Measurements from ENCODE around the gene ZNF33A.

The ZNF33A gene

DNA sequence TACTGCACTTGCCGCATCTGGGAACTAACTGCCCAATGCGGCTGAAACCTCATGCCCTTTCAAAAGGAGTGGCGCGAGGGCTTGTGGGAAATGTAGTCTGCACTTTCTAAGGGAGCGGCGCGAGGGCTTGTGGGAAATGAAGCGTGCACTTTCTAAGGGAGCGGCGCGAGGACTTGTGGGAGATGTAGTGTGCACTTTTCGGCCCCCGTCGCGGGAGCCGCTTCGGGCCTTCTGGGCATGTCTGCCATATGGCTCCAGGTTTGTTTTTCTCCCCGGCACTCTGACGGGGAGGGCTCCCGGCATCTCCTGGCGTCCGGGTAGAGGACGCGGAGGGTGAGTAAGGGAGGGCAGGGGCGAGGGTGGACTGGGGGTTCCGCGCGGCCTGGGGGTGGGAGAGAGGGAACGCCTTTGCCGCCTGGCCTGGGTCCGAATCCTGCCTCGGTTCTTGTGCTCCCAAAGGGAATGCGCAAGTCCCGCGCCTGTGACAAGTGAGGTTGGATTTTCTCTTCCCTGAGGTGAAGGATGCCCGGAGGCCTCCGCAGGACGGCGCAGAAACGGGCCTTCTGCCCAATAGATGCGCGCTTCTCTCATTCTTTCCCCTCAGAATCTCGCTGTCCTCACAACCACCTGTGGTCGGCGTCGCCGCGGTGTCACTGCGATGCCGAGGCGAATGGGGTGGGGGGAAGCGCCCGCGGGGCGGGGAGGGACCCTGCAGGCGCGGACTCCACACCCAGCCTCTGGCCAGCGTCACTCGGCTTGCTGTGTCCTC is 83.9 kb downstream of the ZNF33A start, which contains the start of gene ZNF37A:
Gene ZNF37A, plus strand, starts transcription at position 180 of the 769 bp plus-strand sequence. CDS start 2,281 bp downstream, outside the sequence.
- peak within 1 kb of the TSS; percentile 94 for H3K4me3 Mint-ChIP-seq
- peaks cover 4% of the 10 kb centered on the region for H3K9me3 Mint-ChIP-seq
- H3K36me3 Mint-ChIP-seq, result peaks cover 32% of the 10 kb centered on the region
- peak within 1 kb of the TSS; percentile 90 for H3K27ac Mint-ChIP-seq
- peaks cover 36% of the 10 kb centered on the region for H3K4me1 Mint-ChIP-seq
- H3K27me3 Mint-ChIP-seq, result no peaks in the 10 kb centered on the region

DNA sequence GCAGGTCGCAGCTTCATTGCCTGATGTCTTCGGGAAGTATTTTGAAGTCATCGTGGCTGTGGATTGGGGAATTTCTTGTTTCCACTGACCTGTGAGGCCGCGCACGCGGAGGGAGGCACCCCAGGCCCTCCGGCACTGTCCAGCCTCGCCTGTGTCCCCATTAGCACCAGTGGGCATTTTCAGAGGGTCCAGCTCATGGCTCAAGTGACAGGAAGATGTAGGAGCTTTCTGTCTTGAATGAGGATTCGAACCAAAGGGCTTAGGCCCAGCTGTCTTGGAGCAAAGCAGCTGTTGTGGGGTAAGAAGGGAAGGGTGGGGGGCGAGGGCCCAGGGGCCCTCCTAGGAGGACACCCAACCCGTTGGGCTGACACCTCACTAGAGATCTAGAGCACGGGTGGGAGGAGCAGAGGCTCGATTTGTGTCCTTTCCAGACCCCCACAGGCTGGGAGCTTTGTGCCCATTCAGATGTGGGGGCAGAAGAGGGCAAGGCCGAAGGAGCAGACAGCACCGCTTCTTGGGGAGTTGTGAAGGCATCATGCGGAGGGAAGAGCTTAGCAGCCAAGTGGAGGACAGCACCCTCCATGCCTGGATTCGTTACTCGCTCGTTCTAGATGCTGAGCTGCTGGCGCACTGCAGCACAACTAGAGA is 84.6 kb downstream of the ZNF33A start:
- Mint-ChIP-seq H3K27ac (peak overlapping the region; percentile 90), H3K9me3 (peaks cover 11% of the 10 kb centered on the region), H3K27me3 (no peaks in the 10 kb centered on the region), H3K36me3 (peaks cover 38% of the 10 kb centered on the region), H3K4me3 (peak overlapping the region; percentile 94), H3K4me1 (peaks cover 36% of the 10 kb centered on the region)

DNA sequence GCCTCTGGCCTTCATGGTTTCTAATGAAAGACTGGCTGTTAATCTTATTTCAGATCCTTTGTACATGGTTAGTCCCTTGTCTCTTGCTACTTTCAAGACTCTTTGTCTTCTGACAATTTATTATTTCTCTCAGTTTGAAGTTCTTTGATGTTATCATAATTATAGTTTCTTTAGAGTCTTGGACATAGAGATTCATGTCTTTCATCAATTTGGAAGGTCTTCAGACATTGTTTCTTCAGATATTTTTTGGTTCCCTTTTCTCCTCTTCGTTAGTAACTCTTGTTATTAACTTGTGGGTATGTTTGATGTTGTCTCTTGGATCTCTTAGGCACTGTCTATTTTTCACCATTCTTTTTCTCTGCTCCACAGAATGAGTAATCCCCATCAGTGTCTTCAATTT is 92.4 kb downstream of the ZNF33A start:
- peaks cover 87% of the 10 kb centered on the region for H3K36me3 Mint-ChIP-seq
- peaks cover 7% of the 10 kb centered on the region for H3K4me1 Mint-ChIP-seq
- no peaks in the 10 kb centered on the region for H3K27me3 Mint-ChIP-seq
- no peak overlapping the region for H3K27ac Mint-ChIP-seq
- H3K4me3 Mint-ChIP-seq, result no peak overlapping the region
- H3K9me3 Mint-ChIP-seq, result peaks cover 42% of the 10 kb centered on the region

DNA sequence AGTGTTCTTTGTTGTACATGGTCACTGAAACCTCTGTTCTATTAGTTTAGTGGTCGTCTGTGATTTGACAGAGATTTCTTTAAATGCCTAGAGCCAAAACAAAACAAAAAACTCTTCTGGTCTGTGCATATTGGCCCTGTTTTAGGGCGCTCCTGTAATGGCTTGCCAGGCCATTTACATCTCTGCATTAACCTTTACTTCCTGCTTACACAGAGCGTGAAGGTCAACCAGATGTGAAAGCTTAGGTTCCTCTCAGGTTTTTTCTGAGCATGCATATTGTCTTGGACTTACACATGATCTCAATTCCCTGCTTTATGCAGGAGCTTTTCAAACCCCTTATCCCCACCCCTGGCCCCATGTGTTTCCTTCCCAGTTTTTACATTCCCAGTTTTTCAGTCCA is 93.3 kb downstream of the ZNF33A start:
- Mint-ChIP-seq H3K27me3 (no peaks in the 10 kb centered on the region), H3K36me3 (peaks cover 88% of the 10 kb centered on the region), H3K27ac (no peak overlapping the region), H3K4me3 (no peak overlapping the region), H3K9me3 (peaks cover 45% of the 10 kb centered on the region), H3K4me1 (no peaks in the 10 kb centered on the region)

DNA sequence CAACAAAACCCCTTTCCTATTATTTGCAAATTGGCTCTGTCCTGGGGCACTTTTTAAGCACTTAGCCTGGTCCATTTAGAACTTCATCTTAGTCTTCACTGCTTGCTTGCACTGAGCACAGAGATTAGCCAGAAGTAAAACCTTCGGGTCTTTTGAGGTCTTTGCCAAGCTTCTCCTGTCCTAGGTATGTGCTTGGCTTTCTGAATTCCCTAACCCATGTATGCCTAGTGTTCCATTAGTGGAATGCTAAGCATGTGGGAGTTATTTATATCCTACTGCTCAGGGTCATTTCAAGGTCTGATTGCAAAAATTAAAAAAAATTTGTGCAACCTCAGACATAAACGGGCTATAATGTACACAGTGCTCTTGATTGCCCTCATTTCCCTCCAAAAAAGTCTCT is 101.7 kb downstream of the ZNF33A start:
- Mint-ChIP-seq H3K27me3 (no peaks in the 10 kb centered on the region), H3K27ac (no peak overlapping the region), H3K4me1 (no peaks in the 10 kb centered on the region), H3K36me3 (peaks cover 73% of the 10 kb centered on the region), H3K9me3 (peaks cover 24% of the 10 kb centered on the region), H3K4me3 (no peak overlapping the region)

Measured in activated naive CD4-positive, alpha-beta T cell treated with anti-CD3 and anti-CD28 coated beads, Interleukin-2, amount 50 U/mL, for 24 hours (primary cell).